Fibroblast of skin of abdomen (primary cell): ENCODE data around the gene MRPL1.
"Not testable (repeated sequence)": the region's sequence is repeated elsewhere in the genome, so short reads cannot be mapped to it uniquely, and the experiment has no call there.

Source experiments
- DNase-seq: peaks from one replicate; pipeline ENCODE4 v3.0.0-alpha.2; 2013

Gene MRPL1

DNA sequence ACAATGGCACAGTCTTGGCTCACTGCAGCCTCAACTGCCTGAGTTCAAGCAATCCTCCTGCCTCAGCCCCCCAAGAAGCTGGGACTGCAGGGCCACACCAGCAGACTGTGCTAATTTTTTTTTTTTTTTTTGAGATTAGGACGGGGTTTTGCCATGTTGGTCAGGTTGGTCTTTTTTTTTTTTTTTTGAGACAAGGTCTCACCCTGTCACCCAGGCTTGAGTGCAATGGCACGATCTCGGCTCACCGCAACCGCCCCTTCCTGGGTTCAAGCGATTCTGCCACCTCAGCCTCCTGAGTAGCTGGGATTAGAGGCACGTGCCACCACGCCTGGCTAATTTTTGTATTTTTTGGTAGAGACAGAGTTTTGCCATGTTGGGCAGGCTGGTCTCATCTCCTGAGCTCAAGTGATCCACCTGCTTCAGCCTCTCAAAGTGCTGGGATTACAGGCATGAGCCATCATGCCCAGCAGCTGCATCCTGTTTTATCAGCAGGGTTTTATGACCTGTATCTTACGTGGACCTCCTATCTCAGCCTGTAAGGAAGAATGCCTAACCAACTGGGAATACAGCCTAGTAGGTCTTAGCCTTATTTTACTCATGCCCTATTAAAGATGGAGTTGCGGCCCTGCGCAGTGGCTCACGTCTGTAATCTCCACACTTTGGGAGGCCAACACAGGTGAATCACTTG lies 13.2 kb upstream of the MRPL1 start:
- DNase-seq = no peak

DNA sequence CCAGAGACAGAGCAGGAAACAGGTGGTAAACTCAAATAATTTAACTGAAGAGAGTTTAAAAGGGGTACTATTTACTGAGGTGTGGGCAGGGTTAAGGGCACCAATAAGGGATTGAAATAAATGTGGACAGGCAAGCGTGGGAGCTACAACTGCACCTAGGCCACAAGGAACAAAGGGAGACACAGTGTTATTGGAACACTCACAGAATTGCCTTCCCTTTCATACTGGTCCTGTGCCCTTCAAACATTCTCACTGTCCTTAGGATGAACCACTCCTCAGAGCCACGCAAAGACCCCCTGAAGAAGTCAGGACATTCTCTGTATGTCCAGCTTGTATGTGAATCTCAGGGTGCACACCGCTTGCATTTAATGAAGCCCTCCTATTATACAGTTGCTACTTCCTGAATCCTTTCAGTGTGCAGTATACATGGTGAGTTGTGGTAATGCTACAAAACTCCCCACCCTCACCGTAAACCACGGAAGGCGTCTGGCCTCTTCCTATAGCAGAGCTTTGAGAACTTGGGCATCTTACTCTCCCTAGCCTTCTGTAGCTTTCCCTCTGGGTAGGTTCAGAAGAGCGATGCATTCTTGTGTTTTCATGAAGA lies 9.6 kb upstream of the MRPL1 start:
- DNase-seq = no peak

DNA sequence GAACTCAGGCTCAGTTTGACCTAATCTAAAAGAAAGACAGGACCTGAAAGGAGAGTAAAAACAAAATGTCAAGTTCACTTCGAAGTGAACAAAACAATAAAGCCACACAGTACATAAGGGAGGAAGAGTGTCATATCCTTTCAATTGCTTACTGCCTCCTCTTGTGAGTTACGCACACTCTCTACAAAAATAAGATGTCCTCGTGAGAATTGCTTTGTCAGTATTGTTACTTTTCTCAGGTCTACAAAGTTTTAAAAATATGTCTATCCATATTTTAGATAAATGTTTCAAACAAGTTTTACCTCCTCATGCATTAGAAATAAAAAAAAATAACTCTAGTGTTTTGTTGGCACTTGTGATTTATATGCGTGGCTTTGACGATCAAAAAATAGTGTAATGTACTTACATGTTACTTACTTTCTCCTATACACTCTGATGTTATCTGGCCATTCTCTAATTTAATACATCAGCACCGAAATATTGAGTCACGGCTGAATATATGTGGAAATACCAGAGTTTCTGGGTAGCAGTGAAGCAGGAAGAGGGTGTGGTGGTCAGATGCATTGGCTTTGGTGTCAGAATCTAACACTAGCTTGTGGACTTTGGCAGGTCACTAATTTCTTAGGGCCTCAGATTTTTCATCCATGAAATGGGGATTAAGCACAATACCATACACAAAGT lies 8.1 kb upstream of the MRPL1 start:
- DNase-seq = no peak

DNA sequence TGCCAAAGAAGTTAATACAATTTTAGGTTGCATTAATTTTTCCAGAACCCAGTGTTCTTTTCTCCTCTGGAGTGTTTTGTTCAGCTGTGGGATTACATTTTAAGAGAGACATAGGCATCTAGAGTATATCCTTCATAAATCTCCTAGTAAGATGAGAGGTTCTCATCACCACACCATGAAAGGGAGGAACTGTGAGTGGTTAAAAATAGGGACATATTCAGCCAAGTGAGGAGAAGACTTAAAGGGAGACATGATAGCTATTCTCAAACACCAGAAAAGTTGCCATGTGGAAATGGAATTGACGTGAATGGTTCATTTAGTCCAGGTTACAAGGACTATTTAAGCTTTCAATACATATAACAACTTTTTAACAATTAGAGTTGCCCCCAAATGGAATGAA lies 6.5 kb upstream of the MRPL1 start:
- no peak for DNase-seq

DNA sequence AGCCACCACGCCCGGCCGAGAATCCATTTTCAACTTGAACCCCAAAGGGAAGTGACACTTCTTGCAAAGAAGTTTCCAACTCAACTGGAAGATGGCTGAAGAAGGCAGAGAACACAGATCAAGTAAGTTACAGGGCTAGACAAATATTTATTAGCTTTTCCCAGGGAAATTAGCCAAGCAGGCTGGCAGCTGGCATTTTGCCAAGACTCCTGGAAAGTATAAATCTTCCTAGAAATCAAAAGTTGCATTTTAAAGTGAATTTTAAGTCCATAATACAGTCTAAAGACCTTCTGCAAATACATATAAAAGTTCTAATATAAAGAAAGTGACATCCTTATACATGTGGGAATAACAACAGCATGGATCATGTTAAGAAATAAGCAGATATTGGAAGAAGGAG lies 3.4 kb upstream of the MRPL1 start:
- no peak for DNase-seq

DNA sequence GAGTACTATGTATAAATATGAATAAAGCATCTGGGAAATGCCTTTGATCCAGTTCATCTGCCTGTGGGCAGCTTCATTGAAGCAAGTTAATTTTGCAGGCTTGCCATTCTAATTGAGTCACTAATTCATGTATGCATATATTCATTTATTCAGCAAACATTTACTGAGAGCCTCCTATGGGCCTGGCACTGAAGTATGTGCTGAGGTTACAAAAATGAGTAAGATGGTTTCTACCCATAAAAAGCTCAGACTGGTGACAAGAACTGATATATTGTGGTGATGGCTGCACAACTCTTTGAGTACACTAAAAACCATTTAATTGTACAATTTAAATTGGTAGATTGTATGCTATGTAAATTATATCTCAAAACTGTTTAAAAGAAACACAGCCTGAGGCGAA lies 1.1 kb upstream of the MRPL1 start:
- DNase-seq = peak; percentile 4

DNA sequence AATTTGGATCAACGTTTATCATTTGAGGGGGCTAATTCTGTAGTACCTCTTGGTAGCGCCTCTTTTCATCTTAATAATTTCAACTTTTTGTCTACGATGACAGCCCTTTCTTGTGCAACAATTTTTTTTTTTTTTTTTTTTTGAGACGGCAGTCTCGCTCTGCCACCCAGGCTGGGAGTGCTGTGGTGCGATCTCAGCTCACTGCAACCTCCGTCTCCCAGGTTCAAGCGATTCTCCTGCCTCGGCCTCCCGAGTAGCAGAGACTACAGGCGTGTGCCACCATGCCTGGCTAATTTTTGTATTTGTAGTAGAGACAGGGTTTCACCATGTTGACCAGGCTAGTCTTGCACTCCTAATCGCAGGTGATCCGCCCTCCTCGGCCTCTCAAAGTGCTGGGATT lies 711 bp downstream of the MRPL1 start:
- not testable (repeated sequence) for DNase-seq

DNA sequence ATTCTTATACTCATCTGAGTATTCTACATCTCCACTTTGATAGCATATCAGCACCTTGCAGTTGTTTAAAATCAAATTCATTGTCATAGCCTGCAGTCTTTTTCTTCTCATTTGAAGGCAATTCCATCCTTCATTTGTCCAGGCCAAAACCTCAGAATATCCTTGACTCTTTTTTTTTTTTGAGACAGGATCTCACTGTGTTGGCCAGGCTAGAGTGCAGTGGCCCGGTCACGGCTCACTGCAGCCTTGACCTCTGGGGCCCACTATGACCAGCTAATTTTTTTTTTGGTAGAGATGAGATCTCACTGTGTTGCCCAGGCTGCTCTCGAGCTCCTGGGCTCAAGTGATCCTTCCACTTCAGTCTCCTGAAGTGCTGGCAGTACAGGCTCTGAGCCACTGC lies 2.6 kb downstream of the MRPL1 start:
- DNase-seq = no peak

DNA sequence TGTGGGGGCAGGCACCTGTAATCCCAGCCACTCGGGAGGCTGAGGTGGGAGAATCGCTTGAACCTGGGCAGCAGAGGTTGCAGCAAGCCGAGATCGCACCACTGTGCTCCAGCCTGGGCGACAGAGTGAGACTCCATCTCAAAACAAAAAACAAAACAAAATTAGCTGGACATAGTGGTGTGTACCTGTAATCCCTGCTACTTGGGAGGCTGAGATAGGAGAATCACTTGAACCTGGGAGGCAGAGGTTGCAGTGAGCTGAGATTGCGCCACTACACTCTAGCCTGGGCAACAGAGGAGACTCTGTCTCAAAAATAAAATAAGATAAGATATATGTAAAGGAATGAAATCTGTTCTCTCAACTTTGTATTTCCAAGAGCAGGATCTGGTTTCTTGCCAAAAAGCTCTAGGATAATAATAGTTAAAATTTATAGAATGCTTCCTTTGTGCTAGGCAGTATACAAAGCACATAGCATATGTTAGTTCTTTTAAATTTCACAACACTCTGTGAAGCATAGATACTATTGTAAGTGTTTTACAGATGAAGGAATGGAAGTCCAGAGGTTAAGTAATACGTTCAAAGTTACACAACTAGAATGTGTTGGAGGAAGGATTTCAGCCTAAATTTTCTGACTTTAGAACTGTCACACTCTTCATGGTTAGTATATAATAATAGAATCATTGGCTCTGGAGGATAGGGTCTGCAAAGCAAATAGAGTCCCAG lies 10.3 kb downstream of the MRPL1 start:
- no peak for DNase-seq

DNA sequence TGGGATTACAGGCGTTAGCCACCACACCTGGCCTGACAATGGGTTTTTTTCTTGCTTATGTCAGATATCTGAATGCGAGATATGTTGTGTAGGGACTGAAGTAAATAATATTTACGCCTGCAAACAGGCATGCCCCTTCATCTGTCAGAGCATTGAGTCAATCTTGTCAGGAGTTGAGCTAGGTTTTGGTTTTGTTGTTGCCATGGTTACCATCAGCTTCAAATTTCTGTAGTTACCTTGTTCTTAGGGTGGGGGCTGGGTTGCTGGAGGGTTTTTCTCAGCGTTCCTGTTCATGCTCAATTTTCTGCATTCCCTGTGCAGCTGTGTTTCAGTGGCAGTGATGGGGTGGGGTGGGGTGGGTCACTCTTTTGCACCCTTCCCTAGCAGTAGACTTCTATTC lies 14.5 kb downstream of the MRPL1 start:
- no peak for DNase-seq

DNA sequence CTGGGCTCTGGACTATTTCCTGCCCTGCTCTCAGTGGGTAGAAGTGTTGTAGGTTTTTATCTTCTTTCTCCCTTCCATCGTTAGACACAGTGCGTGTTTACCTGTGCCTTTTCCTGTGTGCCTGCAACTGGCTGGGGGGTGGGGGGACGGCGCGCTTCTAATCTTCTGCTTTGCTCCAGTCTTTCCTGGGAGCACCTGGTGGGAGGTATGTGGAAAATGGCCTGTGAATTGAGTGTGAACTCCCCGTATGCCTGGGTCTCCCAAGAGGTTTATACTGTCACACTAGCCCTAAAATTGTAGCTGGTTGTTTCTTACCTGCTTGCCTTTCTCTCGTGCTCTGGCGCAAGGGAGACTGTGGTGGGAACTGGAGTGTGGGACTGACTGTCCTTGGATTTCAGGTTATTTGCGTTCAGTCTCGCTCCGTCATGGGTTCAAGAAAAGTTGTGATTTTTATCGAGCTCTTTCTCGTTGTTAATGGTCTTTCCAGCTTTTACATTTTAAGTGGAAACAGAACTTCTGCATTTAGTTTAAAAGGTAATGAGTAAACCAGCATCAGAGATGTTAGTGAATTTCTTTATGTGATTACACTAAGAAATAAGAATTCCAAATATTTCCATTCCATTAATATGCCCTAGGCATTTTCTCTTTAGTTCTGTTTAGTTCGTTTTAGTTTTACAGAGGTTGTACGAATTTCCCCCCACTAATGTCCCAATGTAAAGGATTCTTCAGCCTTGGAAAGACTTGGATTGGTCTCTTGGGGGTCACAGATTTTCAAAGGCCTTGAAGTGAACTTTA lies 15.3 kb downstream of the MRPL1 start:
- no peak for DNase-seq

DNA sequence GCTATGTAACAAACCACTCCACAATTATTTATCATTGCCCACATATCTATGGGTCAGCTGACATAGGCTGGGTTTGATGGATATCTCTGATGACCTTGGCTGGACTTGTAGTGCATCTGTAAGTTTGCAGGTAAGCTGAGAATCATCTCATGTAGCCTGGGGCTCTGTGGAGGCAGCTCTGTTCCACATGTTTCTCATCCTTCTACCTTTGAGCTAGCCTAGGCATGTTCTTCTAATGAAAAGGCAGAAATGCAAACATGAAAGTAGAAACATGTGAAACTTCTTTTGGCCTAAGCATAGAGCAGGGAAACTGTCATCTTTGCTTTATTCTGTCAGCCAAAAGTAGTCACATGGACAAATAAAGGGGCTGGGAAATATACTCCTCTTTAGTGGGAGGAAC lies 18.2 kb downstream of the MRPL1 start:
- DNase-seq = no peak

DNA sequence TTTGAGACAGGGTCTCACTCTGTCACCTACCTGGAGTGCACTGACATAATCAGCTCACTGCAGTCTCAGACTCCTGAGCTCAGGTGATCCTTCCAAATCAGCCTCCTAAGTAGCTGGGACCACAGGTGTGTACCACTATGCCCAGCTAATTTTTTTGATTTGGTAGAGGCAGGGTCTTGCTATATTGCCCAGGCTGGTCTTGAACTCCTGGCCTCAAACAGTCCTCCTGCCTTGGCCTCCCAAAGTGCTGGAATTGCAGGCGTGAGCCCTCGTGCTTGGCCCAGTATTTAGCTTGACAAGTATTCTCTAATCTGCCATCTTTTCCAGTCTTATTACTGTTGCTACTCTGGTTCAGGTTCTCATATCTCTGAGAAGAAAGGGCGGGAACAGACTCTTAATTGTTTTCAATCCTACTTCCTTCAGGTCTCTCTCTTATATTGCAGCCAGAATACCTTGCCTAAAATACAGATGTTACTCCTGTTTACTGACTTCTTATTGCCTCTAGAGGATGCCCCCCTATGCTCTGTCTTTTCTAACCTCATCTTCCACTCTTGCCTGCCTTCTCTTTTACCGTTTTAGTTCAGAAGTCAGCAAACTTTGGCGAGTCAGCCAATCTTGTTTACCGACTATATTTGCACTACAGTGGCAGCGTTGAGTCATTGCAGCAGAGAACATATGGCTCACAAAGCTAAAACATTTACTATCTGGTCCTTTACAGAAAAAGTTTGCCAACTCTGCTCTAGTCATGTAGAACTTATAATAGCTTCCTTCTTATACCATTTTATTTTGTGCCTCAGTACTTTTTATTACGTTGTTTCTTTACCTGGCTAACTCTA lies 19.0 kb downstream of the MRPL1 start:
- DNase-seq = peak; percentile 14

DNA sequence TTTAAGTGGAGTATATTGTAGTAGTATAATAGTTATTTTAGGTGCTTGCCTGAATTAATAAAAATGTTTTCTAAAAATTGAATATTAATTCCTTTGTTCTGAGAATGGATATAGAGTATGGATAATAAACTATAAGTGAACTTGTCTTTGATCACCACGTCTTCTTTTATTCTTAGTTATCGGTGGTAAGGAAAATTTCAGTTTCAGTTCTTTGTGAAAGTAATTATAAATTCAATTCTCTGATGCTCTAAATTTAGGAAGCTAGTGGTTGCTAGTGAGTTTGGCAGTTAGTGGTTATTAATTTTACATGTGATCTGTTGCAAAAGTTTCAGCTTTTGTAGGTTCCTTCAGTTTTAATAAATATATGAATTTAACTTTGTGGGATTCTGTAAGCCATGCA lies 30.8 kb downstream of the MRPL1 start:
- DNase-seq = no peak

DNA sequence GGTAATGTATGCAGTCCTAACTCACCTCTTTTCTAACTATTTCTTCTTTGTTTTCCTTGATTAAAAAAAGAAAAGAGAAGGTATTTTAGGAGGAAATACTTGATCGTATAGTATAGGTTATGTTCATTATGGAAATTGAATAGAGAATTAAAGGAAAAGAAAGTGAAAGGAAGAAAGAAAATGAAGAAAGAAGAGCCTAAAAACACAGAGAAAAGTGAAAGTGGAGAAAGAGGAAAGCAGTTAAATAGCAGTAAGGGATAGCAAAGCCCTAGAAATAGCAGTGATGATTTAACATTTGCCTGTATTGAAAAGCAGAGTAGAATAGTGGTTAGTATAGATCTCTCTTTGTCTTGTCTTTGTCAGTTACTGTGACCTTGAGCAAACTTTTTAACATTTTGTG lies 37.0 kb downstream of the MRPL1 start:
- DNase-seq = no peak

DNA sequence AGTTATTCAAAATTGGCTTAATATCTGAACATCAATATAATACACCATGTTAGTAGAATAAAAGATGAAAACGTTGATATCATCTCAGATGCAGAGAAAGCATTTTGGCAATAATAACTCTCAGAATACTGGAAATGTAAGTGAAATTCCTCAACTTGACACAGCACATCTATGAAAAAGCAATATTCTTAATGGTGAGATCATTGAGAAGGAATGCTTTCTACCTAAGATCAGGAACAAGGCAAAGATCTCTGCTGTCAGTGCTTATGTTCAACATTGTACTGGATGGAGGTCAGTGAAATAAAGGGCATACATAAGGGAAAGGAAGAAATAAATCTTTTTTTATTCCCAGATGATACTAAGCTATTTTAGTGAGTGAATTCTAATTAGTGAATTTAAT lies 40.6 kb downstream of the MRPL1 start:
- no peak for DNase-seq

DNA sequence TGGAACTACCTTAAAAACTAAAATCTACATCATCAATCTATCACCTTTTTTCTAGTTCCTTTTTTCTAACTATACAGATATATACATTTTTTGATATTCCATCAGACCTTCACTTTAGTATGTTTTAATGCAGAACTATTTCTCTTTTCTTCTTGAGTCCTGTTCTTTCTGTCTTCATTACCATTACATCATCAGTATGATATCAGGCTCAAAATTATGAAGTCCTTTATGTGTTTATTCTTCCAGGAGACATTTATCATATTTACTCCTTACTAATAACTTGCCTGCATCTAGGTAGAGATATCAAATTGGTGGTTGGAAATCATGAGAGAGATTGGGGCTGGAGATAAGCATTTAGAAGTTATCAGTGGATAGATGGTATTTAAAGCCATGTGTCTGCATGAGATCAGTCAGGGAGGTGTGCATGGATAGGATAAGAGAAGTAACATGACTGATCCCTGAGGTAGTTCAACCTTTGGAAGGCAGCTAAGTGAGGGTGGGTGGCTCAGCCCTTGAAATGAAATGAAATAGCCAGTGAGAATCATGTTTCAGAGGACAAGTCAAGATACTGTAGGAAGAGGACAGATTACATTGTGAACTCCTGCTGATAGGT lies 43.1 kb downstream of the MRPL1 start:
- DNase-seq = no peak

DNA sequence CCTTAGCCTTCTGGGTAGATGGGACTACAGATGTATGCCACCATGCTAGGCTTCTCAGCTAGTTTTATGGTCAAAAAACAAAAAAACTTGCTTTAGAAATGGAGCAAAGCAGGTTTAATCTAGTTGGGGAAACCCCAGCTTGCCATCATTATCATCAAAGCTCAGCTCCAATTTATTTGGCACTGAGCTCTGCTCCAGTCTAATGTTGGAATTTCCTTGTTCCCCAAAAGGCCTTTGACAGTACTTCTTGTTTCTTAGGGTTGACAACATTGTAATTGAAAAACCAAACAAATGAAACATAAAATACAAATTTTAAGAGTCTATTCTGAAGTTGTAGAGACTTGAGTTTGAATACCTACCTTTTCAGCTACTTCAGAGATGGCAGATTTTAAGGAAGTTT lies 48.0 kb downstream of the MRPL1 start:
- no peak for DNase-seq

DNA sequence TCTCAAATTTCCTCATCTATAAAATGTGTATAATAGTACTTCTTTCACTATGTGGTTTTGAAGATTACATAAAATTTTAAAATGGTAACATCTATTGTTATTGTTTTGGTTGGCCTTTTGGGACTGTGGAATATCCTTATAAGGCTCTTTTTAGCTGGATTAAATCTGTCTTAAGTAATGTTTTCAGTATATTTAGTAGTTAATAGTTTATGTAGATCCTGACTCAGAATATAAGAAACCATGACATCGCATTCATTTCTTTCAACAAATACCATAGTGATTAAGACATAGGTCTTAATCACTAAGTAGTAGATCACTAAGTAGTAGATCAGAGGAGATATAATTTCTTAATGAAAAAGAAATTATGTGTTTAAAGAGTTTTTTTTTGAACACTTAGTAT lies 48.5 kb downstream of the MRPL1 start:
- DNase-seq = no peak

DNA sequence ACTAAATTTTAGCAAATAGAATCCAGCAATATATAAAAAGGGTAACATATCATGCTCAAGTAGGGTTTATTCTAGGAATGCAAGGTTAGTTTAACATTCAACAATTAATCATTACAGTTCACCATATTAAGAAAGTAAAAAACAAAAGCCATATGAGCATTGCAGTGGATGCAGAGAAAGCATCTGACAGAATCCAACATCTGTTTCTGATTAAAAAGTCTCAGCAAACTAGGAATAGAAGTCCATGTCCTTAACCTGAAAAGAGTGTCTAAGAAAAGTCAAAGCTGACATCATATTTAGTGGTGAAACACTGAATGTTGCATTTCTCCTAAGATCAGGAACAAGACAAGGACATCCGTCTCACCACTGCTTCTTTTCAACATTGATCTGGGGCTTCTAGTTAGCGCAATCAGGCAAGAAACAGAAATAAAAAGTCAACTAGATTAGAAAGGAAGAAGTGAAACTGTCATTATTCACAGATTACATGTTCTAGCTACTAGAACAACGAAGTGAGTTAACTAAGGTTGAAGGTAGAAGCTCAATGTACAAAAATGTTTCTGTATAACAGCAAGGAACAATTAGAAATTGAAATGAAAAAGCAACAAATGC lies 49.3 kb downstream of the MRPL1 start:
- DNase-seq = peak; percentile 60

DNA sequence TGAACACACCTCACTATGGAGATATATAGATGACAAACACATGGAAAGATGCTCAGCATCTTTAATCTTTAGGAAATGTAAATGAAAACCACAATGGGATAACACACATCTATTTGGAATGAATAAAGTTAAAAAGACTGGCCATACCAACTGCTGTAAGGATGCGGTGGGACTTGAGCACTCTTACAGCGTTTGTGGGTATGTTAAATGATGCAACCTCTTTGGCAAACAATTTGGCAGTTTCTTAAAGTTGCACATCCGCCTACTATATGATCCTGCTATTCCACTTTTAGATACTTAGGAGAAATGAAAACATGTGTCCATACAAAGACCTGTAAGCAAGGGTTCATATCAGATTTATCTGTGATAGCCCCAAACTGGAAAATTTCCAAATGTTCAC lies 50.7 kb downstream of the MRPL1 start:
- peak; percentile 38 for DNase-seq
